Ovary (tissue), 9 donors: ENCODE measurements around the gene ATP8B4. TPM values are rescaled to one million over a fixed set of nuclear protein-coding genes. Genes with fewer than 3 reads are reported as not detected.
"Not testable (repeated sequence)": the region's sequence is repeated elsewhere in the genome, so short reads cannot be mapped to it uniquely, and the experiment has no call there.

Experiments used
- DNase-seq, 5 donors: peaks; one replicate each; pipeline ENCODE4 v3.0.0-alpha.2; 2019 to 2020
- H3K27ac ChIP-seq, 2 donors: fragments of 200-600 bp; one replicate each; pipeline versions ENCODE4 v1.5.1 to v1.8.0; 2019 to 2022
- H3K27me3 ChIP-seq: fragments of 200-600 bp; one replicate; pipeline ENCODE4 v1.8.0; 2022
- H3K36me3 ChIP-seq: fragments of 200-600 bp; sonication (generic); one replicate; pipeline ENCODE4 v1.5.1; 2019
- H3K4me1 ChIP-seq: one replicate; pipeline ENCODE4 v1.8.1; 2013; ENCODE audit warnings: mild to moderate bottlenecking, moderate library complexity; ENCODE audit not compliant: insufficient read depth
- H3K4me3 ChIP-seq: fragments of 200-600 bp; sonication (generic); one replicate; pipeline ENCODE4 v1.5.1; 2017
- H3K9me3 ChIP-seq, 2 donors: fragments of 200-600 bp in 1 of 2; sonication (generic) in 1 of 2; one replicate each; pipeline versions ENCODE4 v1.5.1 to v1.8.1; 2013 to 2019; ENCODE audit warnings: mild to moderate bottlenecking in 1 of 2, moderate library complexity in 1 of 2
- EP300 ChIP-seq: sonication (generic); formaldehyde crosslinking; IDR thresholded peaks from one replicate; pipeline ENCODE4 v1.6.1; 2017; ENCODE audit warnings: antibody characterized with exemption
- POLR2A ChIP-seq: fragments of 450-650 bp; IDR thresholded peaks from one replicate; pipeline ENCODE4 v1.6.1; 2017; ENCODE audit warnings: antibody characterized with exemption, mild to moderate bottlenecking, moderate library complexity
- WGBS, 3 donors: extraction: QIAGEN DNeasy Blood & Tissue Kit in 1 of 3; methylation state at CpG; one replicate each; pipeline versions ENCODE4 v1.1.5 to v1.1.7; 2013 to 2017; 5-methylcytosine and 5-hydroxymethylcytosine counted together
- intact Hi-C, 4 donors: fragments of 100-400 bp; cut with DNase I; formaldehyde crosslinking; loops; one replicate each; pipeline versions ENCODE4 v1.11.0 to v1.15.1; 2022 to 2023
- polyA plus RNA-seq, 2 donors: library from polyadenylated mRNA; stranded (reverse); fragments of 200-250 nt in 1 of 2; fragments of 350-450 nt in 1 of 2; fragmentation: Illumina TruSeq in 1 of 2; extraction: RNeasy Lipid Tissue Mini Kit (QIAGEN cat#74804) in 1 of 2; gene quantifications; one replicate each; pipeline ENCODE4 v1.2.3, GENCODE V29; 2013 to 2014
- total RNA-seq, 7 donors: library from RNA; depleted of rRNA in 2 of 7; stranded (reverse); fragments of >200 nt in 2 of 7; fragmentation: NEBNext Ultra II Directional in 3 of 7; extraction: Animal tissue kit (Norgen Biotek cat#: 25700) in 3 of 7; gene quantifications; one replicate each; pipeline versions ENCODE4 v1.1.0 to v1.2.4, GENCODE V29; 2016 to 2023
- TF ChIP-seq, protein P1 (sequence below), 3 donors: fragments of 450-650 bp in 2 of 3; fragments of 200-600 bp in 1 of 3; IDR thresholded peaks; one replicate each; pipeline versions ENCODE4 v1.5.1 to v1.8.0; 2016 to 2022; ENCODE audit warnings: antibody characterized with exemption in 3 of 3, mild to moderate bottlenecking in 1 of 3
- donor health status: DM: no; HTN: no; CAD: no; lungs with moderate emphysema.
- donor health status: DM: no; HTN: no; CAD: no.
- donor health status: Bipolar disorder and iron deficiency.
- donor health status: DM: yes; HTN: yes; CAD: no.
- donor health status: DM: no; HTN: no; CAD: no.
- donor health status: DM: yes; HTN: yes; CAD: no.

ATP8B4 gene
- total and polyA plus RNA-seq, 9 donors, result 3.7 to 14.4 (median 7.1) TPM

DNA sequence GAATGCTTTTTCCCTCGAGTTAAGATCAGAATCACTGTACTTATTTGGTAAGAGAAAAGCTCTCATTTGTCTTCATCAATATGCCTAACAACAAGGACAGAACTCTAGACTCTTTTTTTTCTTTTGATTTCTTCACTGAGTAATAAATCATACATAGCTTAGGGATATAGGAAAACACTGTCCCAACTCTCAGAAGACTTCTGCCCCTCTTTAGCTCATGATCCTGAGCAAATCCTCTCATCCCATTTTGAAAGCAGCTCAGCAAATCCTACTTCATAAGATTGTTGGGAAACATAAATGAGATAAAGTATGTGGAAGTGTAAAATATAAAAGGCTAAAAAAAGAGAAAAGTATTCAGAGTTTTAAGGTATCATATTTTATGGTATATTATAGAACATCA lies 141.7 kb downstream of the ATP8B4 start:
- no peak for TF ChIP-seq EP300
- no peak for TF ChIP-seq POLR2A
- TF ChIP-seq, protein P1, sequence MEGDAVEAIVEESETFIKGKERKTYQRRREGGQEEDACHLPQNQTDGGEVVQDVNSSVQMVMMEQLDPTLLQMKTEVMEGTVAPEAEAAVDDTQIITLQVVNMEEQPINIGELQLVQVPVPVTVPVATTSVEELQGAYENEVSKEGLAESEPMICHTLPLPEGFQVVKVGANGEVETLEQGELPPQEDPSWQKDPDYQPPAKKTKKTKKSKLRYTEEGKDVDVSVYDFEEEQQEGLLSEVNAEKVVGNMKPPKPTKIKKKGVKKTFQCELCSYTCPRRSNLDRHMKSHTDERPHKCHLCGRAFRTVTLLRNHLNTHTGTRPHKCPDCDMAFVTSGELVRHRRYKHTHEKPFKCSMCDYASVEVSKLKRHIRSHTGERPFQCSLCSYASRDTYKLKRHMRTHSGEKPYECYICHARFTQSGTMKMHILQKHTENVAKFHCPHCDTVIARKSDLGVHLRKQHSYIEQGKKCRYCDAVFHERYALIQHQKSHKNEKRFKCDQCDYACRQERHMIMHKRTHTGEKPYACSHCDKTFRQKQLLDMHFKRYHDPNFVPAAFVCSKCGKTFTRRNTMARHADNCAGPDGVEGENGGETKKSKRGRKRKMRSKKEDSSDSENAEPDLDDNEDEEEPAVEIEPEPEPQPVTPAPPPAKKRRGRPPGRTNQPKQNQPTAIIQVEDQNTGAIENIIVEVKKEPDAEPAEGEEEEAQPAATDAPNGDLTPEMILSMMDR (IDR thresholded peaks at IDR 0.05), result no peak
- Histone ChIP-seq H3K36me3 (no peaks in the 10 kb centered on the region), H3K4me1 (no peaks in the 10 kb centered on the region), H3K27me3 (no peaks in the 10 kb centered on the region), H3K9me3 (no peaks in the 10 kb centered on the region), H3K4me3 (no peak overlapping the region), H3K27ac (no peak overlapping the region)
- intact Hi-C loops, result no loop called here
- WGBS, 3 donors, result 51 to 60% (median 58%) methylated on average over 1 of the region's 1 CpG
- DNase-seq, result no peak

DNA sequence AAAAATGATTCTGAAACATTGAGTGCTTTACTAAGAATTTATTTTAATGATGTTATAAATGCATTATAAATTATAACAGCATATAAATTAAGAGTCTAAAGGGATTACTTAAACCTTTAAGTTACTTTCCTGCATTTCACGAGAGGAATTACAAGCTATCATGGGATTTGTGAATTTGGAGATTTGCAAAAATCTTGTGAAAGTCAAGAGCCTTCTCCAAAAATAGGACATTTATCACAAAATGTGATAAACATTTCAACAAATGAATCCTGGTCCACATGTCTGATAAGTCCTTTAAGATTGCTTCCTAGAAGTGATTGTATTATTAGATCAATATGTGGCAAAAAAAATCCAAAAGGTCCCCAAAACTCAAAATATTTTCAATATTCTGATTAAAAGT lies 154.5 kb downstream of the ATP8B4 start:
- WGBS, 3 donors, result 75 to 85% (median 82%) methylated on average over 1 of the region's 1 CpG
- DNase-seq, result no peak
- Histone ChIP-seq H3K27ac (no peak overlapping the region), H3K9me3 (peaks cover 0 to 3% of the 10 kb centered on the region in 2 donors), H3K4me1 (no peaks in the 10 kb centered on the region), H3K4me3 (no peak overlapping the region), H3K36me3 (no peaks in the 10 kb centered on the region), H3K27me3 (no peaks in the 10 kb centered on the region)
- intact Hi-C loops, result no loop called here
- TF ChIP-seq EP300 (no peak), POLR2A (no peak)
- TF ChIP-seq, protein P1 (IDR thresholded peaks at IDR 0.05), result no peak

DNA sequence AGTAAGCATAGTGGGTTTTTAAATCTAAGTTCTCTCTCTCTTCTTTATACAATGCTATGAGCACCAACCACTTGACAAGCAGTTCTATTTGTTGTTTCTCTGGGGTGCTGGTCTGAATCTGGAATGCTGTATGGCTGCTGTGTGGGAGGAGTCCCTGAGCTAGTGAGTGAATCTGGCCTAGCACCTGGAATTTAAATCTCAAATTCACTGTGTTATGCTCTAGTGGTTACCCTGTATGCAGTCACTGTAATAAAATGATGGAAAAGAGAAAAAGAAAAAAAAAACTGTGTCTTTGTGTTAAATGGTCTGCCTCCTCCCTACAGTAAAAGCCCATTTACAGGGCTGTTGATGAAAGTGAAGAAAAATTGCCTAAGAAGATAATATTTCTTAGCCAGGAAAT lies 155.0 kb downstream of the ATP8B4 start:
- intact Hi-C loops, result no loop called here
- Histone ChIP-seq H3K36me3 (no peaks in the 10 kb centered on the region), H3K4me3 (no peak overlapping the region), H3K4me1 (no peaks in the 10 kb centered on the region), H3K27ac (no peak overlapping the region), H3K9me3 (peaks cover 0 to 3% of the 10 kb centered on the region in 2 donors), H3K27me3 (no peaks in the 10 kb centered on the region)
- no peak for DNase-seq
- TF ChIP-seq POLR2A, result no peak
- TF ChIP-seq, protein P1 (IDR thresholded peaks at IDR 0.05), result no peak
- no peak for TF ChIP-seq EP300

DNA sequence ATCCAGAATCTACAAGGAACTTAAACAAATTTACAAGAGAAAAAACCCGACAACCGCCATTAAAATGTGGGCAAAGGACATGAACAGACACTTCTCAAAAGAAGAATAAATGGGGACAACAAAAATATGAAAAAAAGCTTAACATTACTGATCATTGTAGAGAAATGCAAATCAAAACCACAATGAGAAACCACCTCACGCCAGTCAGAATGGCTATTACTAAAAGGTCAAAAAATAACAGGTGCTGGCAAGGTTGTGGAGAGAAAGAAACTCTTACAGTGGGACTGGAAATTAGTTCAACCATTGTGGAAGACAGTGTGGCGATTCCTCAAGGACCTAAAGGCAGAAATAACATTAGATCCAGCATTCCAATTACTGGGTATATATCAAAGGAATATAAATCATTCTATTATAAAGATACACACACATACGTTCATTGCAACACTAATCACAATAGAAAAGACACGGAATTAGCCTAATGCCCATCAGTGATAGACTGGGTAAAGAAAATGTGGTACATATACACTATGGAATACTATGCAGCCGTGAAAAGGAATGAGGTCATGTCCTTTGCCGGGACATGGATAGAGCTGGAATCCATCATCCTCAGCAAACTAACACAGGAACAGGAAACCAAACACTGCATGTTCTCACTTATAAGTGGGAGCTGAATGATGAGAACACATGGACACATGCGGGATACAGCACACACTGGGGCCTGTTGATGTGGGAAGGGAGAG lies 155.8 kb downstream of the ATP8B4 start:
- H3K4me1 ChIP-seq, H3K27ac ChIP-seq, H3K27me3 ChIP-seq, H3K36me3 ChIP-seq, H3K4me3 ChIP-seq, H3K9me3 ChIP-seq, DNase-seq, intact Hi-C loops: not testable (repeated sequence)
- WGBS, 3 donors, result 86 to 96% (median 94%) methylated on average over 9 of the region's 9 CpGs

DNA sequence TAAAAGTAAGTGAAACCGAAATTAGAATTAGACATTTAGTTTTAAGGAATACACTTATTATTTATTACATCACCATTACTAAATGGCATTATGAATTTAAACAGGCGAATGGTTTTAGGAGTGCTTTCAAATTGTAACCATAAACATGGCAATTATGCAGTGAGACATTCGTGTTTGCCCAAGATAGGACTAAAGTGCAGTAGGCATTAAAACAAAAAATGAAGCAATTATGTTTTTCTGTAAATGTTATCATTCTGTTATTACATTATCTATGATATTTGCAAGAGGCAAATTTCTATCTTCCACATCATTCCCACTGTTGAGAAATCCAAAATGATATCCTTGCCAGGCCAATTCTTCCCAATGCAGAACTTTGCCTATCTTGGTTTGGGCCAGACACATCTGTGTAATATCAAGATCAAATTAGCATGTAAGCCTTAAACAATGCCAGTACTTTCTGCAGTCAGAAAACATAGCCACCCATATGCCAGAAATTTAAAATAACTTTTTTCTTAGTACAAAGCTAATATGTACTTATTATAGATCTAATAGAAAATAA lies 156.9 kb downstream of the ATP8B4 start:
- H3K36me3 ChIP-seq, result no peaks in the 10 kb centered on the region

More for the DNA sequence above, 156.9 kb downstream of the ATP8B4 start:
- Histone ChIP-seq H3K4me3 (no peak overlapping the region), H3K27me3 (no peaks in the 10 kb centered on the region), H3K27ac (no peak overlapping the region), H3K9me3 (peaks cover 0 to 3% of the 10 kb centered on the region in 2 donors), H3K4me1 (no peaks in the 10 kb centered on the region)
- DNase-seq, result no peak
- WGBS, 3 donors, result 56 to 75% (median 61%) methylated on average over 3 of the region's 3 CpGs
- intact Hi-C loops, result no loop called here
- TF ChIP-seq POLR2A (no peak), EP300 (no peak)
- TF ChIP-seq, protein P1 (IDR thresholded peaks at IDR 0.05), result no peak
